ENCODE data around the gene JUNB.

Gene JUNB

DNA sequence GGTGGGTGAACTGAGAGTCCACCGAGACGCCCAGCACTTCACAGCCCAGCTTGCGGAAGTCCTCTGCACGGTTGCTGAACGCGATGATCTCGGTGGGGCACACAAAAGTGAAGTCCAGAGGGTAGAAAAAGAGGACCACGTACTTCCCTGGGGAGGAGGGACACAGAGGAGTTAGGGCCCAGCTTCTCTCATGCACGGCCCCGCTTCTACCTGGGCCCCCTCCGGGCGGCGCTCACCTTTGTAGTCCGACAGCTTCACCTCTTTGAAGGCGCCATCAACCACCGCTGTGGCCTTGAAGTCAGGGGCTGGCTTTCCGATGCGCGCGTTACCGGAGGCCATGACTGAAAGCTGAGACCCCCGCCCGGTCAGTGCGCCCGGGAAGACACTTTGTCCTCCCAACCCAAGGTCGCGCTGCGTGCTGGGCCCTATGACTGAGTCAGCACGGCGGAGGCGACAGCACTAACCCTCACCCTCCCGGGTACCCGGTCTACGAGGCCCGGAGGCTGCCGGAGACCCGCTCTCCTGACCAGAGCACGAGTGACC, 9.7 kb downstream of the JUNB start:
- Histone ChIP-seq H3K9me2 (replicated peaks; ENCODE audit: insufficient read depth, low read length) (no peaks in the 10 kb centered on the region), H2AFZ (ENCODE audit: low read length) (peak overlapping the region; percentile 76), H3K9ac (ENCODE audit: low read length) (peak overlapping the region; percentile 85), H3K27ac (ENCODE audit: low read length) (no peak overlapping the region), H3K4me3 (ENCODE audit: low read length) (peak overlapping the region; percentile 97), H4K20me1 (ENCODE audit: insufficient read depth, low read length) (no peaks in the 10 kb centered on the region), H3K36me3 (replicated peaks; ENCODE audit: insufficient read depth, low read length) (no peaks in the 10 kb centered on the region; the same call in 1 of the 2 replicates), H3K79me2 (ENCODE audit: low read length) (peaks cover 15% of the 10 kb centered on the region), H3K4me1 (ENCODE audit: low read length) (peaks cover 14% of the 10 kb centered on the region), H3F3A (ENCODE audit: insufficient read depth, low read length) (no peaks in the 10 kb centered on the region), H3K4me2 (ENCODE audit: low read depth, low read length) (peak overlapping the region; percentile 98), H3K9me3 (replicated peaks; ENCODE audit: insufficient read depth, low read length) (no peaks in the 10 kb centered on the region), H3K27me3 (replicated peaks; ENCODE audit: insufficient read depth, low read length) (no peaks in the 10 kb centered on the region)
- DNase-seq, result peak; percentile 16
- TF ChIP-seq, protein P1, sequence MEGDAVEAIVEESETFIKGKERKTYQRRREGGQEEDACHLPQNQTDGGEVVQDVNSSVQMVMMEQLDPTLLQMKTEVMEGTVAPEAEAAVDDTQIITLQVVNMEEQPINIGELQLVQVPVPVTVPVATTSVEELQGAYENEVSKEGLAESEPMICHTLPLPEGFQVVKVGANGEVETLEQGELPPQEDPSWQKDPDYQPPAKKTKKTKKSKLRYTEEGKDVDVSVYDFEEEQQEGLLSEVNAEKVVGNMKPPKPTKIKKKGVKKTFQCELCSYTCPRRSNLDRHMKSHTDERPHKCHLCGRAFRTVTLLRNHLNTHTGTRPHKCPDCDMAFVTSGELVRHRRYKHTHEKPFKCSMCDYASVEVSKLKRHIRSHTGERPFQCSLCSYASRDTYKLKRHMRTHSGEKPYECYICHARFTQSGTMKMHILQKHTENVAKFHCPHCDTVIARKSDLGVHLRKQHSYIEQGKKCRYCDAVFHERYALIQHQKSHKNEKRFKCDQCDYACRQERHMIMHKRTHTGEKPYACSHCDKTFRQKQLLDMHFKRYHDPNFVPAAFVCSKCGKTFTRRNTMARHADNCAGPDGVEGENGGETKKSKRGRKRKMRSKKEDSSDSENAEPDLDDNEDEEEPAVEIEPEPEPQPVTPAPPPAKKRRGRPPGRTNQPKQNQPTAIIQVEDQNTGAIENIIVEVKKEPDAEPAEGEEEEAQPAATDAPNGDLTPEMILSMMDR (IDR thresholded peaks at IDR 0.05; ENCODE audit: low read length), result peak; percentile 17; the same call in 1 of the 2 replicates
- TF ChIP-seq EZH2 (optimal IDR thresholded peaks at IDR 0.05; ENCODE audit: low read depth, low read length) (no peak), EZH2phosphoT487 (IDR thresholded peaks at IDR 0.05; ENCODE audit: low read length) (no peak)

DNA sequence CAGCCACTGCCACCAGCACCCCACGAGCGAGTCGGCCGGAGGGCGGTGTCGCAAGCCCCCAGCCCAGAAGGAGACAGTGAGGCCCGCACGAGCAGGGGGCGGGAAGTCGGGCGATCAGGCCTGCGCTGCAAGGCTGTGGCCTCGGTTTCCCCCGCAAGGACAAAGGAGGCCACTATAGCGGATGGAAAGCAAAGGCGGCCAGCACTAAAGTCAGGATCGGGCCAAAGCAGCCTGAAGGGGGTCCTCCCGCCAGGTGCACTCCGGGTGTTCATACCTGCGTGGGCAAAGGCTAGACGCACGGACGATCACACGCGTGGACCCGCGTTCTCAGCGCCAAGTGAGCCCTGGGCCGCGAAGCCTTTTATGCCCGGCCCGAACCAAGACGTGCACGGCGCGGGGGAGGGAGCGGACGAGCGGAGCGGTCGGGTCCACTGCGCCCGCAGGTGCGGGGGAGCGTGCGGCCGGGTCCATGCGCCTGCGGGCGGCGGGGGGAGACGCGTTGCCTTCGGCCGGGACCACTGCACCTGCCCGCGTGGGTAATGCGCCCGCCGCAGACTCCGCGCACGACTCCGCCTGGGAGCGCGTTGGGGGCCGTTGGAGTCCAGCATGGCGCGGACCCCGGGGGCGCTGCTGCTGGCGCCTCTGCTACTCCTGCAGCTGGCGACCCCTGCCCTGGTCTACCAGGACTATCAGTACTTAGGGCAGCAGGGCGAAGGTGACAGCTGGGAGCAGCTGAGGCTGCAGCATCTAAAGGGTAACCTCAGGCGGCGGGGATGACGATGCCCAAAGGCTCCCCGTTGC, 10.4 kb downstream of the JUNB start, which contains the start of the genes PRDX2 and THSD8:
Gene PRDX2 (minus strand): TSS at position 335 of the 801 bp plus-strand sequence. CDS start 539 bp downstream, outside the sequence.
Gene THSD8 (plus strand): TSS at position 604 of the 801 bp plus-strand sequence. CDS start 3 bp downstream, at position 607.
- TF ChIP-seq EZH2phosphoT487 (IDR thresholded peaks at IDR 0.05; ENCODE audit: low read length) (no peak), EZH2 (optimal IDR thresholded peaks at IDR 0.05; ENCODE audit: low read depth, low read length) (no peak)
- TF ChIP-seq, protein P1 (IDR thresholded peaks at IDR 0.05; ENCODE audit: low read length), result no peak
- Histone ChIP-seq H3K4me2 (ENCODE audit: low read depth, low read length) (peak within 1 kb of the TSS; percentile 98), H3K27ac (ENCODE audit: low read length) (no peak within 1 kb of the TSS), H4K20me1 (ENCODE audit: insufficient read depth, low read length) (no peaks in the 10 kb centered on the region), H3K4me3 (ENCODE audit: low read length) (peak within 1 kb of the TSS; percentile 97), H3K79me2 (ENCODE audit: low read length) (peaks cover 15% of the 10 kb centered on the region), H3K27me3 (replicated peaks; ENCODE audit: insufficient read depth, low read length) (no peaks in the 10 kb centered on the region), H3K9me3 (replicated peaks; ENCODE audit: insufficient read depth, low read length) (no peaks in the 10 kb centered on the region), H3K36me3 (replicated peaks; ENCODE audit: insufficient read depth, low read length) (no peaks in the 10 kb centered on the region; the same call in 1 of the 2 replicates), H3F3A (ENCODE audit: insufficient read depth, low read length) (no peaks in the 10 kb centered on the region), H3K9ac (ENCODE audit: low read length) (peak within 1 kb of the TSS; percentile 85), H2AFZ (ENCODE audit: low read length) (peak within 1 kb of the TSS; percentile 86), H3K9me2 (replicated peaks; ENCODE audit: insufficient read depth, low read length) (no peaks in the 10 kb centered on the region), H3K4me1 (ENCODE audit: low read length) (peaks cover 12% of the 10 kb centered on the region)
- peak; percentile 88 for DNase-seq

DNA sequence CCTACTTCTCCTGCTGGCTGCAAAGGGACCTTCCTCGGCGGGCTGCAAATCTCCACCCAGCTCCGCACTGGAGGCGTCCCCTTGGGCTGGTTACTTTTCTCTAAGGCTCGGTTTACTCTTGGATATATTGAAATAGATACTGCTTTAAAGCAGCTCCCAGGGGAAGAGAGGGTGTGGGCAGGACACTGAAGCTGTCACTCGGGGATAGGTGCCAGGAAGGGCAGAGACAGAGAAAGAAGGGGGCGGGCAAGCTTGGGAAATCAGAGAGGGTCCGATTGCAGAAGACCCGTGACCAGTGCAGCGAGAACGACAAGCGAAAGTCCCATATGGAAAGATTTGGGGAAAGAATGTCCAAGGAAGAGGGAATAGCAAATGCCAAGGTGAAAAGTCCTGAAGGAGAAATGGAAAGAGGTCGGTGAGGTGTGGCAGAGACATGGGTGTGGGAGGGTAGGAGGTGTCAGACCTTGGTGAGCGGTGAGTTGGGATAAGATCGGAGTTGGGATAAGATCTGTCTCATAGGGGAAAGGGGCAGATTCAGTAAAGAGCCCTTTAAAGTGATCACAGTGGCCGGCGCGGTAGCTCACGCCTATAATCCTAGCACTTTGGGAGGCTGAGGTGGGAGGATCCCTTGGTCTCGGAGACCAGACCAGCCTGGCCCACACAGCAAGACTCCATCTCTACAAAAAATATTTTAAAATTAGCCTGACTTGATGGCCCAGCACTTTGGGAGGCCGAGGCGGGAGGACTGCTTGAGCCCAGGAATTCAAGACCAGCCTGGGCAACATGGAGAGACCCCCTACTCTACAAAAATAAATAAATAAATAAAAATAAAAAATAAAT, 11.2 kb downstream of the JUNB start:
- Histone ChIP-seq H3F3A (ENCODE audit: insufficient read depth, low read length) (no peaks in the 10 kb centered on the region), H3K27ac (ENCODE audit: low read length) (no peak overlapping the region), H4K20me1 (ENCODE audit: insufficient read depth, low read length) (no peaks in the 10 kb centered on the region), H3K9me2 (replicated peaks; ENCODE audit: insufficient read depth, low read length) (no peaks in the 10 kb centered on the region), H3K9ac (ENCODE audit: low read length) (peak overlapping the region; percentile 85; the same call in 1 of the 2 replicates), H3K27me3 (replicated peaks; ENCODE audit: insufficient read depth, low read length) (no peaks in the 10 kb centered on the region), H3K79me2 (ENCODE audit: low read length) (peaks cover 21% of the 10 kb centered on the region), H3K4me2 (ENCODE audit: low read depth, low read length) (peak overlapping the region; percentile 98), H3K4me3 (ENCODE audit: low read length) (peak overlapping the region; percentile 97), H3K36me3 (replicated peaks; ENCODE audit: insufficient read depth, low read length) (no peaks in the 10 kb centered on the region; the same call in 1 of the 2 replicates), H2AFZ (ENCODE audit: low read length) (peak overlapping the region; percentile 86), H3K9me3 (replicated peaks; ENCODE audit: insufficient read depth, low read length) (no peaks in the 10 kb centered on the region), H3K4me1 (ENCODE audit: low read length) (peaks cover 14% of the 10 kb centered on the region)
- TF ChIP-seq EZH2 (optimal IDR thresholded peaks at IDR 0.05; ENCODE audit: low read depth, low read length) (no peak), EZH2phosphoT487 (IDR thresholded peaks at IDR 0.05; ENCODE audit: low read length) (no peak)
- TF ChIP-seq, protein P1 (IDR thresholded peaks at IDR 0.05; ENCODE audit: low read length), result no peak
- DNase-seq, result no peak
